Breast epithelium (tissue), 3 donors: Measurements from ENCODE around the gene C9orf72.

Experiments
- CTCF ChIP-seq, 3 donors: fragments of 450-650 bp; IDR thresholded peaks; one replicate each; pipeline ENCODE4 v1.5.1; 2016 to 2017; ENCODE audit warnings: antibody characterized with exemption in 3 of 3, mild to moderate bottlenecking in 3 of 3, moderate library complexity in 3 of 3
- POLR2A ChIP-seq: fragments of 450-650 bp; IDR thresholded peaks from one replicate; pipeline ENCODE4 v1.6.1; 2016; ENCODE audit warnings: antibody characterized with exemption, mild to moderate bottlenecking, moderate library complexity
- POLR2AphosphoS5 ChIP-seq, 3 donors: sonication (generic); formaldehyde crosslinking; IDR thresholded peaks; one replicate each; pipeline ENCODE4 v1.6.1; 2017; ENCODE audit warnings: antibody characterized with exemption in 3 of 3

DNA sequence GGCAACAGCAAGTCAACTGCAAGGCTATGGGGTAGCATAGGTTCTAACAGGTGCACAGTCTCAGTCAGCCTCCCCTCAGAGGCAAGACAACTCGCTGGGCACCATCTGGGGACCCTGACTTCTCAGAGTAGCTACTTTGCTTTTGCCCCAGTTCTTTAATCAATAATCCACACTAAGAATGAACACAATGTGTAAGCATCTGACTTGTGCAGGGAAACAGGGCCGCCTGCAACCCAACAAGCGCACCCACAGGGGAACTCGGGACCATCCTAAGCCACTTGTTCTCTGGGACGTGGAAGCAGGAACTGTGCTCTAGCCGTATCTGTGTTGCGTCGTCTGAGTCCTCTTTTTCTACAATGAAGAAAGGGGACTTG lies 45.6 kb downstream of the C9orf72 start:
- TF ChIP-seq CTCF (IDR thresholded peaks at IDR 0.05) (no peak), POLR2A (no peak), POLR2AphosphoS5 (IDR thresholded peaks at IDR 0.05) (no peak)
